HL-60 (cell line): ENCODE data around the gene XRCC4.

Experiments used
- DNase-seq, 2 experiments: peaks; one replicate each; pipeline ENCODE4 v3.0.0-alpha.2; 2010 to 2020; ENCODE audit warnings: low read depth in 1 of 2, low spot score in 1 of 2
- H3K27ac ChIP-seq: fragments of 250-450 bp; sonication (Bioruptor Pico); replicated peaks from 2 replicates; pipeline ENCODE4 v1.5.1; 2020; ENCODE audit warnings: mild to moderate bottlenecking, moderate library complexity
- H3K27me3 ChIP-seq: fragments of 250-450 bp; sonication (Bioruptor Pico); 2 replicates; pipeline ENCODE4 v1.5.1; 2021; ENCODE audit warnings: mild to moderate bottlenecking, moderate library complexity; ENCODE audit not compliant: insufficient read depth, poor library complexity, severe bottlenecking
- H3K4me3 ChIP-seq: replicated peaks from 2 replicates; pipeline ENCODE4 v1.5.1; 2011; ENCODE audit warnings: mild to moderate bottlenecking, control low read depth, low read length; ENCODE audit not compliant: insufficient read depth
- GABPA ChIP-seq: IDR thresholded peaks from 2 replicates; pipeline ENCODE4 v1.6.1; 2012; ENCODE audit warnings: low read depth
- POLR2AphosphoS5 ChIP-seq: IDR thresholded peaks from 2 replicates; pipeline ENCODE4 v1.6.1; 2012; ENCODE audit warnings: low read depth
- REST ChIP-seq: IDR thresholded peaks from 2 replicates; pipeline ENCODE4 v1.6.1; 2012; ENCODE audit warnings: low read depth; ENCODE audit not compliant: insufficient replicate concordance
- SPI1 ChIP-seq: IDR thresholded peaks from 2 replicates; pipeline ENCODE4 v1.6.1; 2012; ENCODE audit warnings: low read depth, mild to moderate bottlenecking, borderline replicate concordance
- TF ChIP-seq, protein P1 (sequence below): IDR thresholded peaks from one replicate; pipeline ENCODE4 v1.5.1; 2011; ENCODE audit warnings: low read length, control low read depth, inconsistent platforms; ENCODE audit not compliant: insufficient read depth

The XRCC4 gene

DNA sequence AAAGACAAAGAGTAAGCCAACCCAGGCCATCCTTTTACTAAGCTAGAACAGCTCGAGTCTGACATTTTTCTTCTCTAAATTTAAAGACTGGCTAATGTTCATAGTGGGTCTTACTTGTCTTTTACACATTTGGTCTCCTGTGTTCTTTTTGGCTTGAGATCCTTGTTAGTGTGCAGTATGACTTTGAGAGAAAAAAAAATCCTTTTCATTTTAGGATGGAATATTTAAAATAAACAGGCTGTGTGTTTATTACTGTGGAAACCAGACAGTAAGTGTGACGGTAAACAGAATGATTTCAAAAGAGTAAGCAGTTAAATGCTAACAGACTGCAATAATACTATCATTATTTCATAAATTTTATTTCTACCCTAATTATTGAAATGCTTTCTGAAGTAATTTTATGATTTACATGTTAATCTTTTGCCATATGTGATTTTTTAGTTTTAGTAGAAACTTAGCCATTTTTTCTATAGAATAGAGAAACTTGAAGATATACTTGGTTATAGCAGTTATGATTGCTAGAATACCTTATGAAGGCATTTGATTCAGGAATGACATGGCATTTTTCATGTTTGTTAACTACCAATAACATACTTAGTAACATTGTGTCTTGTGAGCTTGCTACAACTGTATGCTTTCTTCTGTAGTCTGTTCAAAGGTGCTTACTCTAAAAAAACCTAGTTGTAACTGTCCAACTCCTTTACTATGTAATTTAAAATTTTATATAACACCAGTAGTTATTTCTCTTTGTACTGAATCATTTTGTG lies 92.4 kb downstream of the XRCC4 start:
- Histone ChIP-seq H3K27ac (no peak overlapping the region), H3K4me3 (no peak overlapping the region), H3K27me3 (no peaks in the 10 kb centered on the region)
- TF ChIP-seq, protein P1, sequence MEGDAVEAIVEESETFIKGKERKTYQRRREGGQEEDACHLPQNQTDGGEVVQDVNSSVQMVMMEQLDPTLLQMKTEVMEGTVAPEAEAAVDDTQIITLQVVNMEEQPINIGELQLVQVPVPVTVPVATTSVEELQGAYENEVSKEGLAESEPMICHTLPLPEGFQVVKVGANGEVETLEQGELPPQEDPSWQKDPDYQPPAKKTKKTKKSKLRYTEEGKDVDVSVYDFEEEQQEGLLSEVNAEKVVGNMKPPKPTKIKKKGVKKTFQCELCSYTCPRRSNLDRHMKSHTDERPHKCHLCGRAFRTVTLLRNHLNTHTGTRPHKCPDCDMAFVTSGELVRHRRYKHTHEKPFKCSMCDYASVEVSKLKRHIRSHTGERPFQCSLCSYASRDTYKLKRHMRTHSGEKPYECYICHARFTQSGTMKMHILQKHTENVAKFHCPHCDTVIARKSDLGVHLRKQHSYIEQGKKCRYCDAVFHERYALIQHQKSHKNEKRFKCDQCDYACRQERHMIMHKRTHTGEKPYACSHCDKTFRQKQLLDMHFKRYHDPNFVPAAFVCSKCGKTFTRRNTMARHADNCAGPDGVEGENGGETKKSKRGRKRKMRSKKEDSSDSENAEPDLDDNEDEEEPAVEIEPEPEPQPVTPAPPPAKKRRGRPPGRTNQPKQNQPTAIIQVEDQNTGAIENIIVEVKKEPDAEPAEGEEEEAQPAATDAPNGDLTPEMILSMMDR, result no peak
- TF ChIP-seq POLR2AphosphoS5 (no peak), REST (no peak), SPI1 (no peak), GABPA (no peak)
- no peak for DNase-seq

GRCh38 chr5:83172011-83172410 lies 94.7 kb downstream of the XRCC4 start:
- no peak for DNase-seq
- Histone ChIP-seq H3K4me3 (no peak overlapping the region), H3K27me3 (no peaks in the 10 kb centered on the region), H3K27ac (no peak overlapping the region)
- no peak for TF ChIP-seq POLR2AphosphoS5
- no peak for TF ChIP-seq GABPA

DNA sequence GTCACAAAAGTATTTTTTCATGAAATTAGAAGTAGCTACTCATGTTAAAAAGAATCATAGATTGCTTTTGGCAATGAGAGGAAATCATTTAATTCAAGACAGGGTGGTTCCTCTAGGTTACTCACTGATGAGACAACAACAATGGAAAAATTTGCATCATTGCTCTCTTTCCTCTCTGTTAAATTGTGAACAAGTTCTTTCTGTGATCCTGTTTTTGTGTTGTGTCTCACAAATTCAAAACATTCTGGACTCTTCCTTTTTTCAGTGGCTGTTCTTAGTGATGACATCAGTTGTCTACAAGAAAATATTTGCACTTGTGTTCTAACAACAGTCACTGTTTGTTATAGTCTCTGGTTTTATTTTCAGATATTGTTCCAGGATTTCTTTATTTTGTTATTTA lies 95.3 kb downstream of the XRCC4 start:
- Histone ChIP-seq H3K4me3 (no peak overlapping the region), H3K27me3 (no peaks in the 10 kb centered on the region), H3K27ac (no peak overlapping the region)
- TF ChIP-seq GABPA (no peak), REST (no peak), POLR2AphosphoS5 (no peak)
- TF ChIP-seq, protein P1, result no peak
- DNase-seq, result no peak

DNA sequence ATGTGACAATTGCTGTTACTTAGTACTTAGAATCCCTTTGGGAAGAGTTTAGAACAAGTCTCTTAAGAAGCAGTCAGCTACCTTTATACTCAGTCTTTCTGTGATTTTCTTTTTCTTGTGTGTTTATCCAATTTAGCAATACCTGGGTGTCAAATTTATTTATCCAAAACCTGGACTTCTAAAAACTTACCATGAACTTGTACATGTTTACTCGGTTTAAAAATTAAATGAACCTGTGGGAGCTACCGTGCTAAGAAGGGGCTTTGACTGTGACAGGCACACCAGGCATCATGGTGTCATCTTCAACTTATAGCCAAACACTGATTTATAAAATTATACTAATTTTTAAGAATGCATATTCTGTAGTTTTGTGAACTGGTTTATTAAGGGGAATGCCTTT lies 96.5 kb downstream of the XRCC4 start:
- Histone ChIP-seq H3K4me3 (no peak overlapping the region), H3K27ac (no peak overlapping the region), H3K27me3 (no peaks in the 10 kb centered on the region)
- no peak for TF ChIP-seq SPI1
- TF ChIP-seq POLR2AphosphoS5, result no peak
- TF ChIP-seq, protein P1, result no peak
- no peak for TF ChIP-seq GABPA
- TF ChIP-seq REST, result no peak
- no peak for DNase-seq
